BLaER1 (cell line): ENCODE data around the gene NIPAL1.

Source experiments
- H3K27ac ChIP-seq: shearing (Covaris generic); formaldehyde crosslinking; 2 replicates; pipeline ENCODE4 v1.8.1; 2022
- H3K27me3 ChIP-seq: shearing (Covaris generic); formaldehyde crosslinking; 2 replicates; pipeline ENCODE4 v1.8.1; 2022
- H3K36me3 ChIP-seq: shearing (Covaris generic); formaldehyde crosslinking; 2 replicates; pipeline ENCODE4 v1.8.1; 2022
- H3K4me1 ChIP-seq: shearing (Covaris generic); formaldehyde crosslinking; 2 replicates; pipeline ENCODE4 v1.8.1; 2022
- H3K4me2 ChIP-seq: shearing (Covaris generic); formaldehyde crosslinking; 2 replicates; pipeline ENCODE4 v1.8.1; 2022
- H3K4me3 ChIP-seq: shearing (Covaris generic); formaldehyde crosslinking; 2 replicates; pipeline ENCODE4 v1.8.1; 2022
- H3K9ac ChIP-seq: shearing (Covaris generic); formaldehyde crosslinking; 2 replicates; pipeline ENCODE4 v1.8.1; 2022
- H3K9me3 ChIP-seq: shearing (Covaris generic); formaldehyde crosslinking; 2 replicates; pipeline ENCODE4 v1.8.1; 2022
- H4K20me1 ChIP-seq: shearing (Covaris generic); formaldehyde crosslinking; 2 replicates; pipeline ENCODE4 v1.8.1; 2022
- Cebpa-rat ChIP-seq: shearing (Covaris generic); IDR thresholded peaks from 2 replicates; pipeline ENCODE4 v1.8.1; 2022

NIPAL1 gene

GRCh38 chr4:48037117-48037462 lies 20.5 kb downstream of the NIPAL1 start:
- H3K27me3 ChIP-seq = no peaks in the 10 kb centered on the region
- H3K27ac ChIP-seq = no peak overlapping the region
- no peak overlapping the region for H3K9ac ChIP-seq
- no peaks in the 10 kb centered on the region for H3K9me3 ChIP-seq
- no peaks in the 10 kb centered on the region for H3K36me3 ChIP-seq
- H3K4me3 ChIP-seq = no peak overlapping the region
- H4K20me1 ChIP-seq = no peaks in the 10 kb centered on the region
- peak overlapping the region; percentile 57 for H3K4me2 ChIP-seq
- H3K4me1 ChIP-seq = peaks cover 15% of the 10 kb centered on the region
- no peak for TF ChIP-seq Cebpa-rat

GRCh38 chr4:48038666-48039065 lies 22.1 kb downstream of the NIPAL1 start:
- H3K27ac ChIP-seq = no peak overlapping the region
- H4K20me1 ChIP-seq = no peaks in the 10 kb centered on the region
- H3K9me3 ChIP-seq = no peaks in the 10 kb centered on the region
- H3K9ac ChIP-seq = no peak overlapping the region
- no peaks in the 10 kb centered on the region for H3K36me3 ChIP-seq
- TF ChIP-seq Cebpa-rat = no peak
- H3K4me2 ChIP-seq = no peak overlapping the region
- H3K4me1 ChIP-seq = peaks cover 15% of the 10 kb centered on the region
- H3K27me3 ChIP-seq = no peaks in the 10 kb centered on the region
- H3K4me3 ChIP-seq = no peak overlapping the region

- no peak overlapping the region for H3K9ac ChIP-seq
- H3K36me3 ChIP-seq = no peaks in the 10 kb centered on the region
- no peak overlapping the region for H3K4me2 ChIP-seq
- H3K4me1 ChIP-seq = peaks cover 15% of the 10 kb centered on the region
- no peaks in the 10 kb centered on the region for H4K20me1 ChIP-seq
- H3K27ac ChIP-seq = no peak overlapping the region
- no peak overlapping the region for H3K4me3 ChIP-seq
- no peaks in the 10 kb centered on the region for H3K27me3 ChIP-seq
- H3K9me3 ChIP-seq = no peaks in the 10 kb centered on the region
- TF ChIP-seq Cebpa-rat = no peak
Measured at GRCh38 chr4:48039561-48039960, 23.0 kb downstream of the NIPAL1 start.

GRCh38 chr4:48041535-48042137 lies 25.1 kb downstream of the NIPAL1 start:
- Histone ChIP-seq H3K4me3 (no peak overlapping the region), H3K4me2 (no peak overlapping the region), H3K27me3 (no peaks in the 10 kb centered on the region), H3K27ac (no peak overlapping the region), H4K20me1 (no peaks in the 10 kb centered on the region), H3K4me1 (peaks cover 18% of the 10 kb centered on the region), H3K9me3 (no peaks in the 10 kb centered on the region), H3K36me3 (no peaks in the 10 kb centered on the region), H3K9ac (no peak overlapping the region)
- TF ChIP-seq Cebpa-rat = no peak

GRCh38 chr4:48042979-48043461 lies 26.4 kb downstream of the NIPAL1 start:
- Histone ChIP-seq H3K27me3 (no peaks in the 10 kb centered on the region), H3K27ac (no peak overlapping the region), H3K9me3 (no peaks in the 10 kb centered on the region), H3K4me2 (no peak overlapping the region), H3K4me3 (no peak overlapping the region), H3K9ac (no peak overlapping the region), H3K4me1 (peaks cover 24% of the 10 kb centered on the region), H3K36me3 (no peaks in the 10 kb centered on the region), H4K20me1 (peaks cover 14% of the 10 kb centered on the region; the same call in 1 of the 2 replicates)
- no peak for TF ChIP-seq Cebpa-rat

- Histone ChIP-seq H3K4me1 (peaks cover 29% of the 10 kb centered on the region), H3K4me3 (no peak overlapping the region), H4K20me1 (peaks cover 15% of the 10 kb centered on the region; the same call in 1 of the 2 replicates), H3K27ac (no peak overlapping the region), H3K27me3 (no peaks in the 10 kb centered on the region), H3K36me3 (no peaks in the 10 kb centered on the region), H3K9ac (no peak overlapping the region), H3K9me3 (no peaks in the 10 kb centered on the region), H3K4me2 (no peak overlapping the region)
- no peak for TF ChIP-seq Cebpa-rat
Measured at GRCh38 chr4:48043504-48043903, 26.9 kb downstream of the NIPAL1 start.

- Histone ChIP-seq H3K4me1 (peaks cover 32% of the 10 kb centered on the region), H3K27me3 (no peaks in the 10 kb centered on the region), H3K4me3 (no peak overlapping the region), H3K36me3 (no peaks in the 10 kb centered on the region), H3K27ac (no peak overlapping the region), H3K4me2 (no peak overlapping the region), H4K20me1 (peaks cover 15% of the 10 kb centered on the region; the same call in 1 of the 2 replicates), H3K9me3 (no peaks in the 10 kb centered on the region), H3K9ac (no peak overlapping the region)
- no peak for TF ChIP-seq Cebpa-rat
Measured at GRCh38 chr4:48044298-48044697, 27.7 kb downstream of the NIPAL1 start.

GRCh38 chr4:48046059-48046458 lies 29.5 kb downstream of the NIPAL1 start:
- Histone ChIP-seq H3K36me3 (no peaks in the 10 kb centered on the region), H3K27me3 (no peaks in the 10 kb centered on the region), H3K27ac (no peak overlapping the region), H4K20me1 (peaks cover 15% of the 10 kb centered on the region; the same call in 1 of the 2 replicates), H3K9me3 (no peaks in the 10 kb centered on the region), H3K9ac (no peak overlapping the region), H3K4me2 (peak overlapping the region; percentile 79; the same call in 1 of the 2 replicates), H3K4me1 (peaks cover 32% of the 10 kb centered on the region), H3K4me3 (no peak overlapping the region)
- no peak for TF ChIP-seq Cebpa-rat

- Histone ChIP-seq H3K27ac (no peak overlapping the region), H3K4me1 (peaks cover 32% of the 10 kb centered on the region), H3K9me3 (no peaks in the 10 kb centered on the region), H3K9ac (no peak overlapping the region), H4K20me1 (peaks cover 15% of the 10 kb centered on the region; the same call in 1 of the 2 replicates), H3K36me3 (no peaks in the 10 kb centered on the region), H3K4me2 (peak overlapping the region; percentile 79), H3K4me3 (no peak overlapping the region), H3K27me3 (no peaks in the 10 kb centered on the region)
- TF ChIP-seq Cebpa-rat = no peak
Measured at GRCh38 chr4:48047421-48047844, 30.9 kb downstream of the NIPAL1 start.

GRCh38 chr4:48047896-48048295 lies 31.3 kb downstream of the NIPAL1 start:
- TF ChIP-seq Cebpa-rat = no peak
- Histone ChIP-seq H3K9me3 (no peaks in the 10 kb centered on the region), H3K4me3 (no peak overlapping the region), H3K4me2 (peak overlapping the region; percentile 79), H3K36me3 (no peaks in the 10 kb centered on the region), H3K4me1 (peaks cover 32% of the 10 kb centered on the region), H3K27ac (no peak overlapping the region), H3K27me3 (no peaks in the 10 kb centered on the region), H3K9ac (no peak overlapping the region), H4K20me1 (peaks cover 15% of the 10 kb centered on the region; the same call in 1 of the 2 replicates)
